Caco-2 (cell line): ENCODE results near the gene ARHGDIB. TPM values are rescaled to one million over a fixed set of nuclear protein-coding genes. Genes with fewer than 3 reads are reported as not detected.

Experiments
- BruUV-seq: library from RNA; stranded (reverse); fragments of 400-500 nt; replicated peaks from 2 replicates; lab custom pipeline; 2021; lab: Mats Ljungman, UMichigan
- CTCF ChIA-PET: fragments of 300-600 bp; sonication (Branson Sonifier 250); formaldehyde crosslinking; loops from one replicate; lab custom pipeline; 2022; ENCODE audit warnings: antibody characterized with exemption; lab: Charles Lee
- POLR2A ChIA-PET: fragments of 300-600 bp; sonication (Branson Sonifier 250); formaldehyde crosslinking; loops from one replicate; lab custom pipeline; 2022; ENCODE audit warnings: antibody characterized with exemption; lab: Charles Lee
- DNase-seq, 2 experiments: peaks; one replicate each; pipeline versions ENCODE4 v3.0.0 to v3.0.0-alpha.2; 2020 to 2022
- H3K27me3 ChIP-seq: replicated peaks from 2 replicates; pipeline ENCODE4 v1.6.0; 2011; ENCODE audit warnings: low read length; ENCODE audit not compliant: control insufficient read depth, insufficient read depth
- H3K36me3 ChIP-seq: 2 replicates; pipeline ENCODE4 v1.5.1; 2011; ENCODE audit warnings: low read length; ENCODE audit not compliant: control insufficient read depth, insufficient read depth
- H3K4me1 ChIP-seq: fragments of 250-450 bp; sonication (Bioruptor Pico); 2 replicates; pipeline ENCODE4 v1.5.1; 2020; ENCODE audit warnings: mild to moderate bottlenecking
- H3K4me3 ChIP-seq: 2 replicates; pipeline ENCODE4 v1.5.1; 2011; ENCODE audit warnings: low read depth, mild to moderate bottlenecking, control low read depth, low read length
- H3K9me3 ChIP-seq: fragments of 250-450 bp; sonication (Bioruptor Pico); 2 replicates; pipeline ENCODE4 v1.5.1; 2020; ENCODE audit warnings: mild to moderate bottlenecking, moderate library complexity
- H3K27ac Mint-ChIP-seq: one replicate; pipeline ENCODE4 v1.8.0; 2022; ENCODE audit warnings: mixed read lengths; ENCODE audit not compliant: unreplicated experiment
- H3K27me3 Mint-ChIP-seq: one replicate; pipeline ENCODE4 v1.8.0; 2022; ENCODE audit warnings: mixed read lengths; ENCODE audit not compliant: insufficient read depth, unreplicated experiment
- H3K36me3 Mint-ChIP-seq: one replicate; pipeline ENCODE4 v1.8.0; 2022; ENCODE audit warnings: mild to moderate bottlenecking, mixed read lengths; ENCODE audit not compliant: insufficient read depth, unreplicated experiment
- H3K4me1 Mint-ChIP-seq: one replicate; pipeline ENCODE4 v1.8.0; 2022; ENCODE audit warnings: low read depth, mixed read lengths; ENCODE audit not compliant: unreplicated experiment
- H3K4me3 Mint-ChIP-seq: one replicate; pipeline ENCODE4 v1.8.0; 2022; ENCODE audit warnings: mild to moderate bottlenecking, moderate library complexity, mixed read lengths; ENCODE audit not compliant: unreplicated experiment
- H3K9me3 Mint-ChIP-seq: one replicate; pipeline ENCODE4 v1.8.0; 2022; ENCODE audit warnings: mixed read lengths; ENCODE audit not compliant: unreplicated experiment
- intact Hi-C: fragments of 100-400 bp; cut with micrococcal nuclease; formaldehyde crosslinking; loops from one replicate; pipeline ENCODE4 v1.10.0; 2022; ENCODE audit not compliant: unreplicated experiment
- total RNA-seq: library from RNA; stranded (reverse); gene quantifications from 2 replicates; pipeline ENCODE4 v1.2.3, GENCODE V29; 2022
- TF ChIP-seq, protein P1 (sequence below), 2 experiments: fragments of 200-600 bp in 1 of 2; IDR thresholded peaks; 1 replicate in 1 of 2; 2 replicates in 1 of 2; pipeline versions ENCODE4 v1.5.1 to v1.8.0; 2011 to 2022; ENCODE audit warnings: antibody characterized with exemption in 1 of 2, control low read depth in 1 of 2, inconsistent platforms in 1 of 2, low read depth in 1 of 2, low read length in 1 of 2, mild to moderate bottlenecking in 1 of 2, moderate library complexity in 1 of 2; ENCODE audit not compliant: insufficient read depth in 1 of 2, severe bottlenecking in 1 of 2, unreplicated experiment in 1 of 2

The ARHGDIB gene
- total RNA-seq, 1 experiment from 2014 or later = 15.9 TPM

DNA sequence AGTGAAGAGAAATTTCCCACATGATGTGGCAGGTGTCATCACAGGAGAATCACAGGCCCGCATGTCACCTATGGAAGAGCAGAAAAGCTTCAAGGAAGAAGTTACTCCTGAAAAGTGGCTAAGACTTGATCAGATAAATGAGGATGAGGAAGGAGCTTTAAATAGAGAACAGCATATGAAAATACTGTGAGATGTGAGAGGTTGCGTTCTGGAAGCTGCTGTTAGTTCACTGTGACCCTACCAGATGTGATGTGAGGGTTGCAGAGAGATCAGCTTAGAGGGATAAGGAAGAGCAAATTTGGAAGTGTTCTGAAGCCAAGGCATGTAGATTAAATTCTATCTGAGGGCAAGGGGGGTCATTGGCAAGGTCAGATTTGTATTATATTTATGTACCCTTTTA lies 40.2 kb downstream of the ARHGDIB start:
- Mint-ChIP-seq H3K27me3 (no peaks in the 10 kb centered on the region), H3K4me1 (no peaks in the 10 kb centered on the region), H3K4me3 (no peak overlapping the region), H3K27ac (no peak overlapping the region), H3K9me3 (no peaks in the 10 kb centered on the region), H3K36me3 (no peaks in the 10 kb centered on the region)
- no peak for DNase-seq
- CTCF ChIA-PET = no interaction called here
- BruUV-seq = no TSS peak
- H3K4me1 ChIP-seq = no peaks in the 10 kb centered on the region
- intact Hi-C loops = no loop called here
- H3K4me3 ChIP-seq = no peak overlapping the region
- no peaks in the 10 kb centered on the region for H3K9me3 ChIP-seq
- no peaks in the 10 kb centered on the region for H3K36me3 ChIP-seq
- H3K27me3 ChIP-seq = no peaks in the 10 kb centered on the region
- TF ChIP-seq, protein P1, sequence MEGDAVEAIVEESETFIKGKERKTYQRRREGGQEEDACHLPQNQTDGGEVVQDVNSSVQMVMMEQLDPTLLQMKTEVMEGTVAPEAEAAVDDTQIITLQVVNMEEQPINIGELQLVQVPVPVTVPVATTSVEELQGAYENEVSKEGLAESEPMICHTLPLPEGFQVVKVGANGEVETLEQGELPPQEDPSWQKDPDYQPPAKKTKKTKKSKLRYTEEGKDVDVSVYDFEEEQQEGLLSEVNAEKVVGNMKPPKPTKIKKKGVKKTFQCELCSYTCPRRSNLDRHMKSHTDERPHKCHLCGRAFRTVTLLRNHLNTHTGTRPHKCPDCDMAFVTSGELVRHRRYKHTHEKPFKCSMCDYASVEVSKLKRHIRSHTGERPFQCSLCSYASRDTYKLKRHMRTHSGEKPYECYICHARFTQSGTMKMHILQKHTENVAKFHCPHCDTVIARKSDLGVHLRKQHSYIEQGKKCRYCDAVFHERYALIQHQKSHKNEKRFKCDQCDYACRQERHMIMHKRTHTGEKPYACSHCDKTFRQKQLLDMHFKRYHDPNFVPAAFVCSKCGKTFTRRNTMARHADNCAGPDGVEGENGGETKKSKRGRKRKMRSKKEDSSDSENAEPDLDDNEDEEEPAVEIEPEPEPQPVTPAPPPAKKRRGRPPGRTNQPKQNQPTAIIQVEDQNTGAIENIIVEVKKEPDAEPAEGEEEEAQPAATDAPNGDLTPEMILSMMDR (IDR thresholded peaks at IDR 0.05; ENCODE audit: insufficient read depth in 1 of 2, low read depth in 1 of 2, low read length in 1 of 2, severe bottlenecking in 1 of 2, unreplicated experiment in 1 of 2) = no peak
- POLR2A ChIA-PET = no interaction called here

DNA sequence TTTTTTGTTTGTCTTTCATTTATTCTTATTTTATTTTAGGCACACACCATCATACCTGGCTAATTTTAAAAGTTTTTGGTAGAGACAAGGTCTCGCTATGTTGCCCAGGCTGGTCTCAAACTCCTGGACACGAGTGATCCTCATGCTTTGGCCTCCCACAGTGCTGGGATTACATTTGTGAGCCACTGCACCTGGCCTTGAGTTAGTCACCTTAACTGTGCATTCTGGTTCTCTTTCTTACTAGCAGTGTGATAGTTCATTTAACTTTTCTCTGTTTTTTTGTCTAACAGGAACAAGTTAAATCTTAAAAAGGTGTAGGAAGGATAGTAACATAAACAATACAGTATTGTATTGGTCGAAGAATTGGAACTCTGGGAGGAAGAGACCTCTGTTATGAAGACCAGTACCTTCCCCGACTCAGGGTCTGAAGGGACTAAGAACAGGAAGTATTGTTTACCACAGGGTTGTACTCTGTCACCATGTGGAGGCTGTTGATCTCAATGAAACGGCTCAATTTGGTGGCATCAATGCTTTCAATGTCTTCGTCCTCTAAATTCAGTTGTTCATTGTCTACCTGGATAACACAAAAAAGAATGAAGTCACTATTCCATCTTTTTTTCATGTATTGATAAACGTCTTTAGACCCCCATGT lies 40.8 kb downstream of the ARHGDIB start:
- intact Hi-C loops = no loop called here
- H3K27me3 ChIP-seq = no peaks in the 10 kb centered on the region
- no peak for DNase-seq
- H3K4me3 Mint-ChIP-seq = no peak overlapping the region
- H3K36me3 ChIP-seq = no peaks in the 10 kb centered on the region
- H3K9me3 ChIP-seq = no peaks in the 10 kb centered on the region
- H3K4me1 ChIP-seq = no peaks in the 10 kb centered on the region
- no peaks in the 10 kb centered on the region for H3K9me3 Mint-ChIP-seq
- no peaks in the 10 kb centered on the region for H3K4me1 Mint-ChIP-seq
- H3K4me3 ChIP-seq = no peak overlapping the region
- H3K27me3 Mint-ChIP-seq = no peaks in the 10 kb centered on the region
- ChIA-PET CTCF (no interaction called here), POLR2A (no interaction called here)
- H3K36me3 Mint-ChIP-seq = no peaks in the 10 kb centered on the region
- TF ChIP-seq, protein P1 (IDR thresholded peaks at IDR 0.05; ENCODE audit: insufficient read depth in 1 of 2, low read depth in 1 of 2, low read length in 1 of 2, severe bottlenecking in 1 of 2, unreplicated experiment in 1 of 2) = no peak
- BruUV-seq = no TSS peak
- no peak overlapping the region for H3K27ac Mint-ChIP-seq

DNA sequence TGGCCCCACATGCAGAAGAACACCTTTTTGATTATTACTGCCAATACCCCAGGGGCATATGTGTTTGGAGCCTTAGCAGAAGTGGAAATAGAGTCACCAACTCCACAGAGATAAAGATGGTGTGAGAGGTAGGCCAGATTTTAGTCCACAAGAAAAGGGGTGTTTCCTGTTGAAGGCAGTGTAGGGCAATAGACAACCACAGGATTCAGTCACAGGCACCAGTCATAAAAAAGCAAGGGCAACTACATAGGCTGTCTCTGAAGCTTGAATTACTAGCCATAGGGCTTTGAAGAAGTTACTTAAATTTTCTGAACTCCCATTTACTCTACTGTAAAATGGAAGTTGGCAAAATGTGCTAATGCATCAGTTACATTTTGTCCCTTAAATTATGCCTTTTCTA lies 41.9 kb downstream of the ARHGDIB start:
- Mint-ChIP-seq H3K4me1 (no peaks in the 10 kb centered on the region), H3K27ac (no peak overlapping the region), H3K9me3 (no peaks in the 10 kb centered on the region), H3K27me3 (no peaks in the 10 kb centered on the region), H3K4me3 (no peak overlapping the region), H3K36me3 (no peaks in the 10 kb centered on the region)
- Histone ChIP-seq H3K4me3 (no peak overlapping the region), H3K36me3 (no peaks in the 10 kb centered on the region), H3K27me3 (no peaks in the 10 kb centered on the region), H3K4me1 (no peaks in the 10 kb centered on the region), H3K9me3 (no peaks in the 10 kb centered on the region)
- CTCF ChIA-PET = no interaction called here
- intact Hi-C loops = no loop called here
- TF ChIP-seq, protein P1 (IDR thresholded peaks at IDR 0.05; ENCODE audit: insufficient read depth in 1 of 2, low read depth in 1 of 2, low read length in 1 of 2, severe bottlenecking in 1 of 2, unreplicated experiment in 1 of 2) = no peak
- DNase-seq = no peak
- POLR2A ChIA-PET = no interaction called here
- no TSS peak for BruUV-seq
